ENCODE results near the gene FCRLB. TPM values are rescaled to one million over a fixed set of nuclear protein-coding genes. Genes with fewer than 3 reads are reported as not detected.

The FCRLB gene
- total and polyA plus RNA-seq, 2 of the 13 experiments (the other 11 are each of a cell fraction or from before 2014, with no cell fraction given): 0.08 to 0.11 TPM

DNA sequence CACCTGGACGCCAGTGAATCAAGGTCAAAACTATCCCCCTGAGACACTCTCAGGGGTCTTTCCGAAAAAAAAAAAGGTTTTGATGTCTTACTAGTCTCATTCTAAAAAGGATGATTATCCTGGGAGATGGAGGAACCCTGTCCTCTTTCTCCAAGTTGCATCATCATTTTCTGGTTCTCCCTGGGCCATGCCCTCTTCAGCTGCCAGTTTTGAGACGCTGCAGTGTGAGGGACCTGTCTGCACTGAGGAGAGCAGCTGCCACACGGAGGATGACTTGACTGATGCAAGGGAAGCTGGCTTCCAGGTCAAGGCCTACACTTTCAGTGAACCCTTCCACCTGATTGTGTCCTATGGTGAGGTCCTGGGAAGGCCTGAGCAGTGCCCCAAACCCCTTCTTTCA, 10.8 kb upstream of the FCRLB start:
- intact Hi-C loops (cut with micrococcal nuclease; ENCODE audit: unreplicated experiment): no loop called here
- no peaks in the 10 kb centered on the region for H3K36me3 ChIP-seq (replicated peaks in 1 of 2; ENCODE audit: control insufficient read depth in 1 of 2, insufficient read depth in 2 of 2, low read length in 2 of 2)
- no peaks in the 10 kb centered on the region for H3K79me2 ChIP-seq (ENCODE audit: insufficient read depth, low read length)
- no peak for ATAC-seq
- ChIA-PET POLR2A (no interaction called here), CTCF (ENCODE audit: low intra/inter-chr PET ratio, low total read pairs) (no interaction called here)
- H4K20me1 ChIP-seq (ENCODE audit: insufficient read depth, low read length): no peaks in the 10 kb centered on the region
- no peak overlapping the region for H3K4me2 ChIP-seq (ENCODE audit: low read depth, low read length)
- no peak overlapping the region for H2AFZ ChIP-seq (ENCODE audit: low read length)
- in situ Hi-C loops (cut with HindIII; ENCODE audit: extremely low pct_ligation_motif_present, low pct_unique_long_range_greater_than_20kb): no loop called here
- H3K9me3 ChIP-seq (ENCODE audit: low read length): no peaks in the 10 kb centered on the region
- BruUV-seq (replicated peaks): no TSS peak
- no peaks in the 10 kb centered on the region for H3K4me1 ChIP-seq (ENCODE audit: insufficient read depth, low read length)
- no peak overlapping the region for H3K27ac ChIP-seq (ENCODE audit: extremely low read length, insufficient read depth, low read length)
- no peak for TF ChIP-seq ZNF629 (CRISPR knock-in tag; conservative IDR thresholded peaks at IDR 0.05)
- TF ChIP-seq, protein P1, sequence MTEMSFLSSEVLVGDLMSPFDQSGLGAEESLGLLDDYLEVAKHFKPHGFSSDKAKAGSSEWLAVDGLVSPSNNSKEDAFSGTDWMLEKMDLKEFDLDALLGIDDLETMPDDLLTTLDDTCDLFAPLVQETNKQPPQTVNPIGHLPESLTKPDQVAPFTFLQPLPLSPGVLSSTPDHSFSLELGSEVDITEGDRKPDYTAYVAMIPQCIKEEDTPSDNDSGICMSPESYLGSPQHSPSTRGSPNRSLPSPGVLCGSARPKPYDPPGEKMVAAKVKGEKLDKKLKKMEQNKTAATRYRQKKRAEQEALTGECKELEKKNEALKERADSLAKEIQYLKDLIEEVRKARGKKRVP (CRISPR knock-in tag; IDR thresholded peaks at IDR 0.05): peak in 1 of 2 experiments; percentile 45; a peak in 1 of 4 replicates
- FAIRE-seq: no peak
- no peaks in the 10 kb centered on the region; a peak in 3 of 5 replicates for H3K27me3 ChIP-seq (ENCODE audit: control insufficient read depth in 1 of 2, insufficient read depth in 2 of 2, low read length in 2 of 2)
- WGBS (ENCODE audit: low lambda C conversion rate): 0% methylated on average over 4 of the region's 4 CpGs
- H3K9ac ChIP-seq (ENCODE audit: insufficient read depth, low read depth, low read length): no peak overlapping the region
- no peak for DNase-seq (ENCODE audit: low spot score)
- no peak overlapping the region for H3K4me3 ChIP-seq (replicated peaks in 1 of 3; ENCODE audit: insufficient read depth in 1 of 3, low read depth in 2 of 3, low read length in 3 of 3)

DNA sequence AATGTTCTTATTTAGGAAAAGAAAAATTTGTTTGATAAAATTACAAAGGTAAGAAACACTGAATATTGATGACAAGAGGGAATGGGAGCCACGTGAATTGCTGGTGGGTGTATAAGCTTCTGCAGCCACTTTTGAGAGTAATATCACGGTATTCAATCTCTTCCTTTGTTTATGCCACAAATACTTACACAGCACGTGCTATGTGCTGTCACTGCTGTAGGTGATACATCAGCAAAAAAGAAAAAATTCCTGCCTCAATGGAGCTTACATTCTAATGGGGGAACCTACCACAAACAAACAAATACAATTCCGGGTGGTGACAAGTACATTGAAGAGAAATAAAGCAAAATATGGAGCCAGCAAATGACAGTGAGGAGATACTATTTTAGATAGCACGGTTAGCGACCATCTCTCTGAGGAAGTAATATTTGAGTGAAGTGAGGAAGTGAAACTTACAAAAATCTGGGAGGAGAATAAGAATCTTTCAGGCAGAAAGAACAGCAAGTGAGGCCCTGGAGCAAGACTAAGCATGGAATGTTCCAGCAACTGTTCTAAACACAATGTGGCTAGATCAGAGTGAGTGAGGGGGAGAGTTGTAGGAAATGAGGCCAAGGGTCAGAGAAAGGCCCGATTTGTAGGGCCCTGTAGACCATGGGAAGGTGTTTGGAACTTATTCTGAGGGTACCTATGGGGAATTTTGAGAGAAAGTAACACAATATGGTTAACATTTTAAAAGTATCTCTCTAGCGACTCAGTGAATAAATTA, 2.6 kb upstream of the FCRLB start:
- H3K79me2 ChIP-seq (ENCODE audit: insufficient read depth, low read length): no peaks in the 10 kb centered on the region
- in situ Hi-C loops (cut with HindIII; ENCODE audit: extremely low pct_ligation_motif_present, low pct_unique_long_range_greater_than_20kb) (no loop called here), intact Hi-C loops (cut with micrococcal nuclease; ENCODE audit: unreplicated experiment) (no loop called here)
- no peak overlapping the region for H3K4me2 ChIP-seq (ENCODE audit: low read depth, low read length)
- H3K9ac ChIP-seq (ENCODE audit: insufficient read depth, low read depth, low read length): no peak overlapping the region
- CTCF ChIA-PET (ENCODE audit: low intra/inter-chr PET ratio, low total read pairs): no interaction called here
- H3K27me3 ChIP-seq (ENCODE audit: control insufficient read depth in 1 of 2, insufficient read depth in 2 of 2, low read length in 2 of 2): peaks cover 3 to 9% of the 10 kb centered on the region in 2 experiments; a peak in 2 of 5 replicates
- no peaks in the 10 kb centered on the region for H4K20me1 ChIP-seq (ENCODE audit: insufficient read depth, low read length)
- H3K27ac ChIP-seq (ENCODE audit: extremely low read length, insufficient read depth, low read length): no peak overlapping the region
- H3K36me3 ChIP-seq (replicated peaks in 1 of 2; ENCODE audit: control insufficient read depth in 1 of 2, insufficient read depth in 2 of 2, low read length in 2 of 2): no peaks in the 10 kb centered on the region
- ATAC-seq: no peak
- no peak for DNase-seq (ENCODE audit: low spot score)
- H2AFZ ChIP-seq (ENCODE audit: low read length): no peak overlapping the region
- no peaks in the 10 kb centered on the region for H3K4me1 ChIP-seq (ENCODE audit: insufficient read depth, low read length)
- WGBS (ENCODE audit: low lambda C conversion rate): 40% methylated on average over 8 of the region's 8 CpGs
- POLR2A ChIA-PET: no interaction called here
- no peaks in the 10 kb centered on the region for H3K9me3 ChIP-seq (ENCODE audit: low read length)
- BruUV-seq (replicated peaks): no TSS peak
- no peak overlapping the region for H3K4me3 ChIP-seq (replicated peaks in 1 of 3; ENCODE audit: insufficient read depth in 1 of 3, low read depth in 2 of 3, low read length in 3 of 3)
- no peak for TF ChIP-seq ZNF781 (CRISPR knock-in tag; IDR thresholded peaks at IDR 0.05; ENCODE audit: borderline replicate concordance, not compliant biosample characterization)
- no peak for TF ChIP-seq GATA4 (IDR thresholded peaks at IDR 0.05; ENCODE audit: borderline replicate concordance, low read depth)
- no peak for TF ChIP-seq TGIF2 (CRISPR knock-in tag; IDR thresholded peaks at IDR 0.05)
- FAIRE-seq: no peak

Measured in HepG2 (cell line).